ENCODE results near the gene STIM1.

STIM1 gene

GRCh38 chr11:4138497-4138896 is 283.0 kb downstream of the STIM1 start:
- DNase-seq, result no peak

DNA sequence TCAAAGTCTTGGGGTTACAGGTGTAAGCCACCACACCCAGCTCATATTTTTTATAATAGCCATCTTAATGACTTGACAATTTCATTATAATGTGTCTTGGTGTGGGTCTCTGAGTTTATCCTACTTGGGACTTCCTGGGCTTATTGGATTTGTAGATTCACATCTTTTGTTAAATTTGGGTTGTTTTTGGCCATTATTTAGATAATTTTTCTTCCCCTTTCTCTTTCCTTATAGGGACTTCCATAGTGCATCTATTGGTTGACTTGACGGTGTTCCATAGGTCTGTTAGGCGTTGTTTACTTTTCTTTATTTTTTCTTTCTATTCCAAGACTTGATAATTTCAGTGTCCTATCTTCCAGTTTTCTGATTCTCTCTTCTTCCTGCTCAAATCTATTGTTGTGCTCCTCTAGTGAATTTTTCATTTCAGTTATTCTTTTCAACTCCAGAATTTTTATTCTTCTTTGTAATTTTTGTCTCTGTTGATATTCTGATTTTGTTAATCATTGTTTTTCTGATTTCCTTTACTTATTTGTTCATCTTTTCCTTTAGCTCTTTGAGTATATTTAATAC is 284.7 kb downstream of the STIM1 start:
- DNase-seq, result no peak
